GM19351 (cell line): ENCODE measurements around the gene ZFYVE21.
"Not testable (repeated sequence)": the region's sequence is repeated elsewhere in the genome, so short reads cannot be mapped to it uniquely, and the experiment has no call there.

Source experiments
- ATAC-seq: cut with Tn5 transposase; IDR thresholded peaks from one replicate; pipeline ENCODE4 v1.9.1; 2021; ENCODE audit warnings: mild to moderate bottlenecking, moderate library complexity; ENCODE audit not compliant: unreplicated experiment

Gene ZFYVE21

GRCh38 chr14:103755060-103755459 is 39.5 kb downstream of the ZFYVE21 start:
- no peak for ATAC-seq

DNA sequence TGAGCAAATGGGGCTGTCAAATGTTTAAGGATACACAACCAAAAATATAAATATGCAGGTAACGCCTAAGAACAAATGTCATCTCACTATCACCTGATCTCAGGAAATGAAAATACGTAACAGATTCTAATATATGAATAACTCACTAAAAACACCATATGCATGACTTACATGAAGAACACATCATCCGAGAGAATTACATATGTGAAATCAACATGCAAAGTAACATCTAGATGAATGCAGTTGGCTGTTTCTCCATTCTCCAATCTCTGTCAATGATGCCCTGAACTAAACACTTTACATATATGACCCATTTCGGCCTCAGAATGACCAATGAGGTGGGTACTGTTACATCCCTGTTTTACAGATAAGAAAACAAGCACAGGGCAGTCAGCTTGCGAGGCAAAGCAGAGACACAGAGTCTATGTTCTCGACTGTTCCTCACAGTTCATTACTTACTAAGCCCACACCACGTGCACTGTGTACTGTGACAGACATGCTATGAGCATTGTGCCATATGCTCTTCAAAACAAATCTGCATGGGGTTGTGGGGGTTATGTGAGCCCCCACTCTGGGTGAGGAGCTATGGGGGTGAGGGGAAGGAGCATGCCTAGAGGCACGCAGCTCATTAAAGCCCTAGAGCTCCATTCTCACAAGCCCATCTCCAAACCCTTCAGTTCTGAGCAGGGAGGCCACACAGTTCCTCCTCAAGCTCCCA is 42.6 kb downstream of the ZFYVE21 start:
- no peak for ATAC-seq

DNA sequence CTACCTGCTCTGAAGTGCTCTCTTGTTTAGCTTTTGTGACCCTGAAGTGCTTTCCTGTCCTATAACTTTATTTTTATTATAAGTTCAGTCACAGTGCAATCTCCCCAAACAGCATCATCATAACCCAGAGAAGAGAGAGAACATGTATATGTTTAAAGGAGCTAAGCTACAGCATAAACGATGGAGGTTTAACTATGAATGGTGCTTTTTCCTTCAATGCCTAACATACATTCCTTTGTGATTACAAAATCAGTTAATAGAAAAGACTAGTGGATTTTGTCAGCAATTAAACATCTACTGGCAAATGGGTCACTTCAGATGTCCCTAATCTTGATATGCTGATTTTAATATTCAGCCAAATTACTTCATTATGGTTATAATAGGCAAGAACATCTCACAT is 46.4 kb downstream of the ZFYVE21 start:
- no peak for ATAC-seq

DNA sequence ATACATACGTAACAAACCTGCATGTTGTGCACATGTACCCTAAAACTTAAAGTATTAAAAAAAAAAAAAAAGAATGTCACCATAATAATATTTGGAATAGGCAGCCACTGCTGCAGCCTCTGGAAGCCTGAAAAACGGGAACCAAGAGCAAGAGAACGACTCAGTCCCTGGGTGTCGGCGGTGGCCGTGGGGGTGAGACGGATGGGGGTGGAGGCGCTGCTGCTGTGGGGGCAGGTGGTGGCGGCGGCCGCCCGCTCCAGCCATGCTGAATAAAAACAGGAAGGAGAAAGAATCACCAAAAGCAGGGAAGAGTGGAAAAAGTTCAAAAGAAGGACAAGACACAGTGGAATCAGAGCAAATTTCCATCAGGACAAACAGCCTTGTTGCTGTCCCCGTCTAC is 46.9 kb downstream of the ZFYVE21 start:
- ATAC-seq = no peak

DNA sequence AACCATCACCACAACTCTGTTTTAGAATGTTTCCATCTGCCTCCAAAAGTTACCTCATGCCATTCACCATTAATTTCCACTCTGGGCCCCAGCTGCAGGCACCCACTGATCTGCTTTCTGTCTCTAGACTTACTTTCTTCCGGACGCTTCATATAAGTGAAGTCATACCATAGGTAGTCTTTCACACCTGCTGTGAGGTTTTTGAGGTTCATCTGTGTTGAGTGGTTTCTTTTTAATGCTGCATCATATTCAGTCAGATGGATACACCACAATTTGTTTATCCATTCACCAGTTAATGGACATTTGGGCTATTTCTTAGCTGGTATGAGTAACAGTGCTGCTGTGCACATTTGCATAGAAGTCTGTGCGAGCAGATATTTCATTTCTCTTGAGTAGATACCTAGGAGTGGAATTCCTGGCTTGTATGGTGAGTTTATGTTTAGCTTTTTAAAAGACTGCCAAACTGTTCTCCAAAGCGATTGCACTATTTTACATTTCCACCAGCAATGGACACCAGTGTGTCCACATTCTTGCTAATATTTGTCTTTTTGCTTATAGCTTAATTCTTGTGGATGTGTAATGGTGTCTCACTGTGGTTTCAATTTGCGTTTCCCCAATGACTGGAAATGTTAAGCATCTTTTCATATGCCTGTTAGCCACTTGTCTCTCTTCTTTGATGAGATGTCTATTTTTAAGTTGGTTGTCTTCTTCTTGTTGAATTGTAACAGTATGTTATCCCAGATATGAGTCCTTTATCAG is 48.3 kb downstream of the ZFYVE21 start:
- ATAC-seq = peak; percentile 94

DNA sequence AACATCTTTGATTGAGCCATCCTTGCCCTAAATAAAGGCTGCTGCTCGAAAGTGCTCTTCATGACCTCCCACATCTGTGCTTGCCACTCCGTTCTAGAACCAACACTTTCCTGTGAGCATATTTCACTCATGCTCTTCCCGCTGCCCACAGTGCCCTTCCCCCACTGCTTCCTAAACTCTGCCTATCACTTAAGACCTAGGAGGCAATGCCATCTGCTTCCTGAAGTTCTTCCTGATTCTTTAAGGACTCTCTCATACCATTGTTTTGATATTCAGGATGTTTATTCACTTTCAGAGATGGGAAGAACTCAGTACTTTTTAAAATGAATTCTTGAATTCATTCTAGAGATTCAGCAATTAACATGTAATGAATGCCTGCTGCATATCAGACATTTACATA is 49.9 kb downstream of the ZFYVE21 start:
- no peak for ATAC-seq

DNA sequence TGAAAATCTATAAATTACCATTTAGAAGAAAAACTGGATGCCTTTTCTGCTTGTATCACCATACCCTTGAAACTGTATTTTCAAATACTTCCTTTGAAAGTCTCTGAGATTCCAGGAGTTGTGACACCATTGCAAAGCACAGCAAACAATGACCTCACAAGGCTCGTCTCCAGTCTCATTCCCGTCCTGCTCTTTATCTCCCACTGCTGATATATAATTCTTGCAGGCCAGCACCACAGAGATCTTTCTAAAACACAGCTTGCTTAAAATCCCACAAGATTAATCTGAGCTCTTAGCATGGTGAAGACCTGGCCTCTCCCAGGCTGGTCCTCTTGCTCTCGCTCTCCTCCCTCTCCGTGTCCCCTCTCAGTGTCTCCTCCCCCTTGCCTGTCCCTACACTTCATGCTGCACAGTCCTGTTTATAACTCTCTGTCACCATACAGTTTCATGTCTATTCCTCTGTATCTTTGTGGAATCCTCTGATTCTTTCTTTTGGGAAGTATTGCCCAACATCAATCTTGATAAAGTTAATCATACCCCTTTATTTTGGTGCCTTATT is 51.8 kb downstream of the ZFYVE21 start:
- ATAC-seq = no peak

DNA sequence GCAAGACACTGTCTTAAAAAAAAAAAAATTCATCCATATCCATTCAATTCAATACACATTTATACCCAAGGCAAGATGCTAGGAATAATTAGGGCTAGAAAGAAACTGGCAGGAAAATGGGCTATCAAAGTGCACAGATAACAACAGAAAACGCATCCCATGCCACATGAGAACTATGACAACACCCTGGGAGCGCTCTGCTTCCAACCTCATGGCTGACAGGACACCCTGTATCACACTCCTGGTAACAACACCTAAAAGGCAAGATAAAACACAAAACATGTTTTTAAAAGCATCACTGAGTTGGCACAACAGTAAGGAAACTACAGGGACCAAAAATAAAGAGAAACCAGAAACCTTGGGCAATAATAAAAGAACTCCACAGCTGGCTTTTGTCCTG is 54.9 kb downstream of the ZFYVE21 start:
- ATAC-seq = no peak

DNA sequence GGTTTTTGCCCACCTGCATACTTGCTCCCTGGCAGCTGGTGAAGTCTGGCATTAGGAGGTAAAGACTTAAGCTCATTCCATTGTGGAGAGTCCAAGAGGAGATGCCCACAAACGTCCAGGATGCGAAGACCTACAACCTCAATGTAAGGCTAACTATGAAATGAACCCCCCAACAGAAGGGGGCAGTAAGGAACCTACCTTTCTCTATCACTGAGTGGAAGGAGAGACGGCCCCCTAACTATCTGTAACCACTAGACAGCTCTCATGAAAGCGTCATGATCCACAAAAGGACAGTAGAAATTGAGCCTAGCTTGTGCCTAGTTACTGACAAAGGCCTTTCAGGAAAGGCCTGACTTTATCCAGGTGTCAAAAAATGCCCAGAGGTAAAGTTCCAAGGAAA is 55.3 kb downstream of the ZFYVE21 start:
- ATAC-seq = no peak

DNA sequence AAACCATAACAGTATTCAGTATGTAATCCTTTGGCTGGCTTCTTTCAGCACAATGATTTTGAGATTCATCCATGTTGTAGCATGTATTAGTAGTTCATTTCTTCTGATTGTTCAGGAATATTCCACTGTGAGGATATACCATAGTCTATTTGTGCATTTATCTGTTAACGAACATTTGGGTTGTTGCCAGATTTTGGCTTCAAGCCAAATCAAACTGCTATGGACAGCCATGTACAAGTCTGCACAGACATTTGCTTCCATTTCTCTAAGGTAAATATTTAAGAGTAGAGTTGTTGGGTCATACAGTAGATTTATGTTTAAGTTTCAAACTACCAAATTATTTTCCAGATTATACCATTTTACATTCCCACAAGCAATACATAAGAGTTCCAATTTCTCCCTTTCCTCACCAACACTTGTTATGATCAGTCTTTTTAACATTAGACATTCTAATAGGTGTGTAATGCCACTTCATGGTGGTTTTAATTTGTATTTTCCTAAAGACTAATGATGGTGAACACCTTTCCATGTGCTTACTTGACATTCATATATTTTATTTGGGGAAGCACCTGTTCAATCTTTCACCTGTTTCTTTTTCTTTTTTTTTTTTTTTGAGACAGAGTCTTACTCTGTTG is 56.6 kb downstream of the ZFYVE21 start:
- ATAC-seq = no peak

GRCh38 chr14:103773521-103773920 is 57.9 kb downstream of the ZFYVE21 start:
- ATAC-seq = no peak

DNA sequence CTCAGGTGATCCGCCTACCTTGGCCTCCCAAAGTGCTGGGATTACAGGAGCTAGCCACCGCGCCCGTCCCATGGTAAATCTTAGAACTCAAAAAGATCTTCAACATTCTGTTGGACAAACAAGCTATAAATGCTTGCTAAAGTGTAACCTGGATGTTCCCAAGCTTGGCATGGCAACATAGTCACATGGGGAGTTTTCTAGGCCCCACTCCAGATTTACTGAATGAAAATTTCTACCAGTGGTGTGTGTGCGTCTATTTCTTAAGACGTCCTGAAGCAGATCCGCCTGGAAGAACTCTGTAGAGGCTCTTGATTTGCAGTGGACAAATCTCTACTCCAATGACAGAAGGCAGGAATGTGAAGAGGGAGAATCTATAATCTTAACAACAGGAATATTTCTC is 59.9 kb downstream of the ZFYVE21 start:
- no peak for ATAC-seq

DNA sequence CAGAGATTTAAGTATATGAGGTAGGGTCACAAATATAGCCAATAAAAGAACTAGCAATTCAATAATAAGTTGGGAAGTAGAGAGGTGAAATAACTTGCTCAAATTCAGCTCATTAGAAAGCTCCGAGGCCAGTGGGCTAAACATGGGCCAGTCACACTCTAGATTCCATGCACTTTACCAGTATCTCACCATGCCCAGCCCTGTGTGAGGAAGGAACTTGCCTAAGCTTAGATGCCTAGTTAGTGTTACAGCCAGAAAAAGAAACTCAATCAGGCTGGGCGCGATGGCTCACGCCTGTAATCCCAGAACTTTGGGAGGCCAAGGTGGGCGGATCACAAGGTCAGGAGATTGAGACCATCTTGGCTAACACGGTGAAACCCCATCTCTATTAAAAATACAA is 60.7 kb downstream of the ZFYVE21 start:
- not testable (repeated sequence) for ATAC-seq

GRCh38 chr14:103782376-103782775 is 66.8 kb downstream of the ZFYVE21 start:
- no peak for ATAC-seq
